IMR-90 (cell line): ENCODE measurements around the gene SNRNP40. TPM values are rescaled to one million over a fixed set of nuclear protein-coding genes. Genes with fewer than 3 reads are reported as not detected.

Experiments
- ATAC-seq: fragments of 200-7000 bp; cut with Tn5 transposase; 2 replicates; pipeline ENCODE4 v1.9.1; 2020; ENCODE audit warnings: low read depth, mild to moderate bottlenecking, moderate library complexity
- BruUV-seq: library from RNA; stranded (reverse); fragments of 400-500 nt; replicated peaks from 2 replicates; lab custom pipeline; 2021; lab: Mats Ljungman, UMichigan
- CTCF ChIA-PET: fragments of 300-600 bp; formaldehyde crosslinking; extraction: SDS; loops from one replicate; lab custom pipeline; 2021; ENCODE audit warnings: antibody characterized with exemption; lab: Yijun Ruan, JAX
- POLR2A ChIA-PET: fragments of 300-600 bp; sonication (Branson Sonifier 250); formaldehyde crosslinking; loops from one replicate; lab custom pipeline; 2022; ENCODE audit warnings: antibody characterized with exemption; ENCODE audit not compliant: unreplicated experiment; lab: Charles Lee
- DNase-seq: peaks from one replicate; pipeline ENCODE4 v3.0.0; 2013
- H2AFZ ChIP-seq: replicated peaks from 2 replicates; pipeline ENCODE3; 2013; ENCODE audit warnings: low read length, mild to moderate bottlenecking; ENCODE audit not compliant: poor library complexity
- H2AK5ac ChIP-seq: 2 replicates; pipeline ENCODE4 v1.6.1; 2013; ENCODE audit warnings: low read depth, low read length, inconsistent platforms
- H2AK9ac ChIP-seq: replicated peaks from 2 replicates; pipeline ENCODE3; 2013; ENCODE audit warnings: mild to moderate bottlenecking, low read depth, low read length, moderate library complexity; ENCODE audit not compliant: poor library complexity
- H2BK120ac ChIP-seq: 2 replicates; pipeline ENCODE4 v1.6.1; 2013; ENCODE audit warnings: low read depth, low read length, inconsistent platforms
- H2BK15ac ChIP-seq: 3 replicates; pipeline ENCODE4 v1.6.1; 2013; ENCODE audit warnings: low read depth, low read length, inconsistent platforms
- H2BK20ac ChIP-seq: 2 replicates; pipeline ENCODE4 v1.6.1; 2013; ENCODE audit warnings: low read depth, mild to moderate bottlenecking, inconsistent platforms, low read length, moderate library complexity
- H2BK5ac ChIP-seq: 2 replicates; pipeline ENCODE4 v1.6.1; 2013; ENCODE audit warnings: mild to moderate bottlenecking, low read depth, low read length, inconsistent platforms; ENCODE audit not compliant: poor library complexity, severe bottlenecking
- H3K14ac ChIP-seq: replicated peaks from 2 replicates; pipeline ENCODE4 v1.6.1; 2013; ENCODE audit warnings: low read depth, low read length, inconsistent platforms
- H3K18ac ChIP-seq: 2 replicates; pipeline ENCODE4 v1.6.1; 2013; ENCODE audit warnings: low read depth, low read length, control low read depth
- H3K23ac ChIP-seq: 2 replicates; pipeline ENCODE4 v1.6.1; 2013; ENCODE audit warnings: low read depth, low read length, inconsistent platforms
- H3K27ac ChIP-seq: 2 replicates; pipeline ENCODE4 v1.5.1; 2013; ENCODE audit warnings: mild to moderate bottlenecking, control low read depth, low read length; ENCODE audit not compliant: insufficient read depth
- H3K27me3 ChIP-seq: 2 replicates; pipeline ENCODE4 v1.6.1; 2013; ENCODE audit warnings: low read length; ENCODE audit not compliant: control insufficient read depth, insufficient read depth
- H3K36me3 ChIP-seq: 2 replicates; pipeline ENCODE4 v1.6.1; 2013; ENCODE audit warnings: low read length, mixed read lengths; ENCODE audit not compliant: control insufficient read depth, insufficient read depth
- H3K4ac ChIP-seq: 2 replicates; pipeline ENCODE4 v1.6.1; 2013; ENCODE audit warnings: low read depth, low read length, inconsistent platforms
- H3K4me1 ChIP-seq: 2 replicates; pipeline ENCODE4 v1.6.1; 2013; ENCODE audit warnings: low read length, mixed read lengths; ENCODE audit not compliant: control insufficient read depth, insufficient read depth
- H3K4me2 ChIP-seq: 2 replicates; pipeline ENCODE4 v1.6.1; 2013; ENCODE audit warnings: low read depth, mild to moderate bottlenecking, control low read depth, low read length, moderate library complexity
- H3K4me3 ChIP-seq: 2 replicates; pipeline ENCODE4 v1.5.1; 2013; ENCODE audit warnings: low read depth, mild to moderate bottlenecking, control low read depth, low read length, moderate library complexity; ENCODE audit not compliant: insufficient read depth
- H3K56ac ChIP-seq: 2 replicates; pipeline ENCODE4 v1.6.1; 2013; ENCODE audit warnings: low read length, inconsistent platforms; ENCODE audit not compliant: insufficient read depth; ENCODE audit errors: extremely low read depth
- H3K79me1 ChIP-seq, 2 experiments: 2 replicates each; pipeline ENCODE4 v1.6.1; 2013; ENCODE audit warnings: low read length in 2 of 2, inconsistent platforms in 1 of 2, low read depth in 1 of 2
- H3K9ac ChIP-seq: 2 replicates; pipeline ENCODE4 v1.6.1; 2013; ENCODE audit warnings: low read depth, low read length, control low read depth
- H3K9me1 ChIP-seq: 2 replicates; pipeline ENCODE4 v1.6.1; 2013; ENCODE audit warnings: low read length, inconsistent platforms; ENCODE audit not compliant: insufficient read depth
- H3K9me3 ChIP-seq: 2 replicates; pipeline ENCODE4 v1.6.1; 2013; ENCODE audit warnings: low read length; ENCODE audit not compliant: control insufficient read depth, insufficient read depth
- H4K20me1 ChIP-seq: 2 replicates; pipeline ENCODE4 v1.6.1; 2013; ENCODE audit warnings: low read length, inconsistent platforms; ENCODE audit not compliant: insufficient read depth
- H4K5ac ChIP-seq: 2 replicates; pipeline ENCODE4 v1.6.1; 2013; ENCODE audit warnings: mild to moderate bottlenecking, low read depth, low read length, control low read depth
- H4K8ac ChIP-seq, 2 experiments: 2 replicates each; pipeline ENCODE4 v1.6.1; 2013; ENCODE audit warnings: low read depth in 2 of 2, low read length in 2 of 2, control low read depth in 1 of 2, inconsistent platforms in 1 of 2
- H4K91ac ChIP-seq: 2 replicates; pipeline ENCODE4 v1.6.1; 2013; ENCODE audit warnings: low read depth, low read length, inconsistent platforms; ENCODE audit not compliant: insufficient read depth
- BHLHE40 ChIP-seq: fragments of 150-350 bp; IDR thresholded peaks from 2 replicates; pipeline ENCODE4 v1.6.1; 2016; ENCODE audit warnings: mild to moderate bottlenecking, low read depth, low read length
- CEBPB ChIP-seq: IDR thresholded peaks from 2 replicates; pipeline ENCODE4 v1.6.1; 2012; ENCODE audit warnings: low read depth, low read length, improper control_type of control experiment
- CHD1 ChIP-seq: IDR thresholded peaks from 2 replicates; pipeline ENCODE4 v1.6.1; 2012; ENCODE audit warnings: low read depth, low read length, improper control_type of control experiment
- CTCF ChIP-seq: conservative IDR thresholded peaks from 2 replicates; pipeline ENCODE4 v1.5.1; 2012; ENCODE audit warnings: mild to moderate bottlenecking, low read depth, low read length, improper control_type of control experiment
- ELK1 ChIP-seq: fragments of 150-350 bp; IDR thresholded peaks from 2 replicates; pipeline ENCODE4 v1.6.1; 2016; ENCODE audit warnings: low read depth, mild to moderate bottlenecking, low read length, moderate library complexity, borderline replicate concordance
- FOS ChIP-seq: fragments of 150-350 bp; IDR thresholded peaks from 2 replicates; pipeline ENCODE4 v1.6.1; 2016; ENCODE audit warnings: low read depth, low read length
- MAFK ChIP-seq: IDR thresholded peaks from 2 replicates; pipeline ENCODE4 v1.6.1; 2012; ENCODE audit warnings: low read depth, low read length, improper control_type of control experiment
- MAZ ChIP-seq: IDR thresholded peaks from 2 replicates; pipeline ENCODE4 v1.6.1; 2012; ENCODE audit warnings: low read depth, mild to moderate bottlenecking, low read length, improper control_type of control experiment, moderate library complexity, borderline replicate concordance
- MXI1 ChIP-seq: IDR thresholded peaks from 2 replicates; pipeline ENCODE4 v1.6.1; 2012; ENCODE audit warnings: low read depth, mild to moderate bottlenecking, low read length, moderate library complexity, borderline replicate concordance
- NFE2L2 ChIP-seq: fragments of 150-350 bp; IDR thresholded peaks from 2 replicates; pipeline ENCODE4 v1.6.1; 2016; ENCODE audit warnings: low read depth, mild to moderate bottlenecking, low read length
- POLR2A ChIP-seq: IDR thresholded peaks from 2 replicates; pipeline ENCODE4 v1.6.1; 2012; ENCODE audit warnings: mild to moderate bottlenecking, low read depth, low read length
- RAD21 ChIP-seq: IDR thresholded peaks from 2 replicates; pipeline ENCODE4 v1.6.1; 2012; ENCODE audit warnings: low read length, improper control_type of control experiment
- RCOR1 ChIP-seq: IDR thresholded peaks from 2 replicates; pipeline ENCODE4 v1.6.1; 2012; ENCODE audit warnings: mild to moderate bottlenecking, low read length, improper control_type of control experiment; ENCODE audit not compliant: insufficient replicate concordance
- RFX5 ChIP-seq: IDR thresholded peaks from 2 replicates; pipeline ENCODE4 v1.8.0; 2012; ENCODE audit warnings: low read depth, mild to moderate bottlenecking, low read length, moderate library complexity
- SMC3 ChIP-seq: fragments of 150-350 bp; IDR thresholded peaks from 2 replicates; pipeline ENCODE4 v1.6.1; 2016; ENCODE audit warnings: low read depth, mild to moderate bottlenecking, antibody characterized with exemption, low read length, moderate library complexity
- USF2 ChIP-seq: fragments of 150-350 bp; IDR thresholded peaks from 2 replicates; pipeline ENCODE4 v1.6.1; 2017; ENCODE audit warnings: mild to moderate bottlenecking, antibody characterized with exemption, low read length, low read depth
- dilution Hi-C: fragments of 300-500 bp; cut with HindIII; formaldehyde crosslinking; loops from one replicate; pipeline ENCODE4 v1.14.3; 2018; ENCODE audit warnings: low sequenced_read_pairs; ENCODE audit not compliant: unreplicated experiment
- in situ Hi-C: fragments of 300-500 bp; cut with MboI; formaldehyde crosslinking; loops from 3 replicates; pipeline ENCODE4 v1.14.3; 2019; ENCODE audit warnings: low sequenced_read_pairs, inconsistent platforms, mixed read lengths
- intact Hi-C: fragments of 100-400 bp; cut with micrococcal nuclease; formaldehyde crosslinking; loops from 2 replicates; pipeline ENCODE4 v1.10.0; 2022
- polyA plus RNA-seq, 3 experiments: library from polyadenylated mRNA; depleted of rRNA; stranded (reverse); fragments of >200 nt; gene quantifications; 2 replicates each; pipeline ENCODE4 v1.2.3, GENCODE V29; 2012; ENCODE audit warnings: low replicate concordance in 1 of 3
- total RNA-seq: library from RNA; depleted of rRNA; stranded (reverse); fragments of >200 nt; gene quantifications from 2 replicates; pipeline ENCODE4 v1.2.3, GENCODE V29; 2012

The SNRNP40 gene
- total and polyA plus RNA-seq, 2 of the 4 experiments (the other 2 are of a cell fraction), result 52.3 to 178 TPM

- Histone ChIP-seq H2BK120ac (no peak overlapping the region), H4K20me1 (no peaks in the 10 kb centered on the region), H3K79me1 (0 out of 4 replicates have a peak, but pooled peaks cover 0 to 2% of the 10 kb centered on the region in 2 experiments), H3K23ac (no peak overlapping the region), H3K4ac (no peak overlapping the region), H2AFZ (no peak overlapping the region), H3K4me3 (no peak overlapping the region), H3K56ac (no peak overlapping the region), H2BK20ac (no peak overlapping the region), H4K8ac (no peak overlapping the region), H3K36me3 (peaks cover 3% of the 10 kb centered on the region; the same call in 1 of the 2 replicates), H4K5ac (no peak overlapping the region), H2AK9ac (no peak overlapping the region), H3K4me1 (no peaks in the 10 kb centered on the region), H2BK5ac (no peak overlapping the region), H3K27me3 (no peaks in the 10 kb centered on the region), H3K9me3 (no peaks in the 10 kb centered on the region), H3K9ac (no peak overlapping the region), H3K27ac (no peak overlapping the region), H3K9me1 (no peaks in the 10 kb centered on the region), H3K18ac (no peak overlapping the region), H2AK5ac (no peak overlapping the region), H3K14ac (no peak overlapping the region), H2BK15ac (no peak overlapping the region), H4K91ac (no peak overlapping the region), H3K4me2 (no peak overlapping the region)
- ChIA-PET POLR2A (no interaction called here), CTCF (no interaction called here)
- dilution Hi-C loops (no loop called here), intact Hi-C loops (loop anchor here (1.0 to 10.0 kb wide), 3 partner anchors 39 to 530 kb away; partner anchors contain the start of gene SNRNP40), in situ Hi-C loops (no loop called here)
- no TSS peak for BruUV-seq
- ATAC-seq (peak; percentile 81), DNase-seq (peak; percentile 46)
- peak; percentile 51 for TF ChIP-seq CTCF
- TF ChIP-seq POLR2A, result no peak
- peak; percentile 65 for TF ChIP-seq RAD21
- no peak for TF ChIP-seq BHLHE40
- TF ChIP-seq FOS, result no peak
- TF ChIP-seq USF2, result no peak
- TF ChIP-seq NFE2L2, result no peak
- no peak for TF ChIP-seq RCOR1
- no peak for TF ChIP-seq MAFK
- TF ChIP-seq MXI1, result no peak
- TF ChIP-seq CHD1, result no peak
- no peak for TF ChIP-seq RFX5
- peak; percentile 59 for TF ChIP-seq SMC3
- TF ChIP-seq MAZ, result no peak
- no peak for TF ChIP-seq CEBPB
- TF ChIP-seq ELK1, result no peak
Observed at GRCh38 chr1:31335007-31335406, 38.4 kb upstream of the SNRNP40 start.
